Fibroblast of peridontal ligament (primary cell): ENCODE results near the gene HSD11B1.
A peak's percentile ranks its signal among the peaks of the same experiment; 100 is the strongest.

Experiments
- DNase-seq: peaks from one replicate; pipeline ENCODE4 v3.0.0-alpha.2; 2010; ENCODE audit errors: extremely low read depth

Gene HSD11B1

DNA sequence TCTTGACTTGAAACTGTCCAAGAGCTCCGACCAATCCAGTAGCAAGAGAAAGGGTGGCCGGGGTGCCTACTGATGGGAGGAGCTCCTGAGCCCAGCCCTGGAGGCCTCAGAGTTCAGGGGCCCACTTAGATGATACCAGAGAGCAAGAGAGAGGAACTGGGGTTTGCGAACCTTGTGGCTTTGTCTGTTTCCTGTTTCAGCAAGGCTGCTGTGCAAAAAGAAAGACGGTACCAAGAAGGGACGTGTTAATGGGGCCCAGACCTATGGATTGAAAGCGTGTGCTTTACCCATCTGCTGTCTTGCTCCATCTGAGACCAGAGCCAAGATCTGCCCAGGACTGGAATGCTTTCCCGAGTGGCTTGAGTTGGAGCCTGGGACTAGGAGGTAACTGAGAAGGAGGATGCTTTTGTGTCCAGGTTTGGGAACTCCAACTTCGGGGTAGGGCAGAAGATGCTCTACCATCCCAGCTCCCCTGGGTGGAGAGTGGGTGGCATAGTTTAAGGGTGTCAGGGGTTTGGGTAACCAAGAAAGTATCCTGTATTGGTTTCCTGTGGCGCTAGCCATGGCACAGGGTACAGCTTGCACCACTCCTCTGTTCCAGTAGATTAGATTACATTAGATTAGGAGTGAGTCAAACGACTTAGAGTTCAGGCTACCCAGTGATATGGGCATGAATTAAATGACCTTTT, 51.4 kb downstream of the HSD11B1 start, which contains the start of gene TRAF3IP3:
TRAF3IP3 (plus strand) TSS at position 128 of the 689 bp plus-strand sequence. CDS start 3,987 bp downstream, outside the sequence.
- DNase-seq: no peak

DNA sequence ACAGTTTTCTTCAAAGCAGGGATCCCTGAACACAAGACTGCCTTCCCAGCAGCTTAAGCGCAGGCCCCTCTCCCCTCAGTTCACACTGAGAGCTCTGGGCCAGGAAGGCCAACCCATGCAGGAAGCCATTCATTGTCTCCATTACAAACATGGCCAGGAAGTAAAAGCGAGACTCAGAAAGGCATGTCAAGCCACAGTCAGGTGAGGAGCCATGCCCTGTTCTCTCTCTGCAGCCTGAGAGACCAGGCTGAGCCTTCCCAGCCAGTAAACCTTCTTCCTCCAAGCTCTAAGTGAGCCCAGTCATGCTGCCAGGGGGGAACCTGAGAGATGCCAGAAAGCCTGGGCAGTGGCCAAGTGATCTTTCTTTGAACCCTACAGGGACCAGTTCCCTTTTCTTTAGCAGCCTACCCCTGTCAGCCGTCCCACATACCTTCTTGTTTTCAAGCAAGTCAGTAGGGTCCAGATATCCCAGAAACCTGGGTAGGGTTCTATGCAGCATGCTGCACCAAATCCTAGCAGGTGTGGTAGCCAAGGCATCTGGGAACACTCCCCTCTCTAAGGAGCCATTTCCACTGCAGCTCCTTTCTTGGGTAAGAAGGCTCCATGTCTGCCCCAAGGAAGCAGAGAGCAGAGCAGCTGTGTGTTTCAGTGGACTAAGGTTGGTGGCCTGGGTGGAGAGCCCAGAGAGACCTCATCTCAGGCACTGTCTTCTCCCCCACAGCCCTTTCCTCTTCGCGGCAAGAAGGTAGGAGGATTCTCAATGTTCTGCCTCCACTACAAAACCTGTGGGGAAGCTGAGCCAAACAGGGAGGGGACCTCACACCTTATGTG, 52.2 kb downstream of the HSD11B1 start:
- no peak for DNase-seq

DNA sequence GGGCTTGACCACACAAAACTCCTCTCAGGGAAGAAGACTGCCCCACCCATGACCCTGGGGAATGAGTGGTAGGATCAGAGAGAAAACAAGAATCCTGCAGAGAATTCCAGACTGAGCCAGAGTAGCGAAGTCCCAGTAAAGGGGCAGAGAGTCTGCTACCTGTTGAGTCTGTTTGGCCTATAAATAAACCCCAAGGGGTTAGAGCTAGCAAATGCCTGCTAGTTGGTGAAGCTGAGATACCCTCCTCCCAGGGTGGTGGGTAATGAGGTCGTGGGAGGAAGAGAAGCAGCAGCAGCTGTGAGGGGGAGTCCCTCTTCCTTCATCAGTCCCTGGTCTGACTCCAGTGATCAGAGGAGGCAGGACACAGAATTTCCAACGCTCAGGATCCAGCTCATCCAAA, 53.8 kb downstream of the HSD11B1 start:
- DNase-seq: no peak

DNA sequence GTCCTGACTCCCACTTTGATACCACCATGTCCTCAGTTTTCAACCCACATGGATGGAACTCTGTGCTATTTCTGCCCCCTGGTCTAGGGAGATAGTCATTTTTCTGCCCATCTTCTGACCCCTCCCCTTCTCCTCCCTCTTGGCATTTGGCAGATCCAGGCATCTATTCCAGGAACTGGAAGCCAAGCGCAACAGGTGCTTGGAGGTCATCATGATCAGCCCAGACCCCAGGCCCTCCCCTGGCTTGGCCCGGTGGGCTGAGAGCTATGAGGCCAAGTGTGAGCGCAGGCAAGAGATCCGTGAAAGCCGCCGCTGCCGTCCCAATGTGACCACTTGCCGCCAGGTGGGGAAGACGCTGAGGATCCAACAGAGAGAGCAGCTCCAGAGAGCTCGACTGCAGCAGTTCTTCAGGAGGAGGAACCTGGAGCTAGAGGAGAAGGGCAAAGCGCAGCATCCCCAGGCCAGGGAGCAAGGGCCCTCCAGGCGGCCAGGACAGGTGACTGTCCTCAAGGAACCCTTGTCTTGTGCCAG, 55.2 kb downstream of the HSD11B1 start:
- DNase-seq: no peak

DNA sequence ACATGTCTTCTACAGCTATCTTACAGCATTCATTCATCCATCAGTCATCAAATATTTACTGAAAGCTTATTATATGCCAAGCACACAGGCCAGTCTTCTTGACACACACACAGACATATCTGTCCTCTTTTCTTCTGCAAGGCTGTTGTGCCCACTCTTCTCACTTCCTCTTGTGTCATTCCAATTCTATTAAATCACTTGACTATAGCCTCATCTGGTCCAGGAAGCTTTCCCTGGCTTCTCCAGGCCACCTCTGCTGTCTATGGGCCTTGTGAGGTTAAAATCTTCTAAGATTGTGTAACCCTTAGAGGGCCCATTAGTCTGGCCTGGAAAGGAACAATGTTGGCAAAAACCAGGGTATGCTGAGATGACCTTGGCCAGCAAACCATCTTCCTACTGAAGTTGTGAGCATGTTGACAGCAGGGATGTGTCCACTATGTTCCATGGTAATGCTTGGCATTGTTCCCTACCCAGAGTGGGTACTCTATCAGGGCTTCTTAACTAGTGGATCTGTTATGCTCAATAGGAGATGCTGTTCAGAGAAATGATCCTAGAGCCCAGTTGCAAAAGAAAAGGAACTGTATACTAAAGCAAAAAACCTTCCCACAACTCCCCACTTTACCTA, 56.5 kb downstream of the HSD11B1 start:
- no peak for DNase-seq

DNA sequence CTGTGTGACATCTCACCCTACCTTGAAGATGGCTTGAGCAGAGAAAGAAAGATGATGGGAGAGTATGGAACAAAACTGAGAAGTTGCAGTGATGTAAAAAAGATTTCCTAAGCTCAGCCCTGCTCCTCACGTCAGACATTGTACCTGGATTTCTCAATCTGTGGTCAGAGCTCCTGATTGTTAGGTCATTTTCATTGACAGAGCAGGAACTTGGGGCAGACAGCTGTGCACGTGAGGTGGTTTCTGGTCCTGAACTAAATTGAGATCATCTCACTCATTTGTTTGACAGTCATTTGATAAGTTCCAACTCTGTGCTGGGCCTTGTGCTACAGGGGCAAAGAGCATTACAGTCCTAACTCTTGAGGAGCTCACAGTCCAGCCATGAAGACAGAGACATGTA, 61.4 kb downstream of the HSD11B1 start:
- DNase-seq: no peak

DNA sequence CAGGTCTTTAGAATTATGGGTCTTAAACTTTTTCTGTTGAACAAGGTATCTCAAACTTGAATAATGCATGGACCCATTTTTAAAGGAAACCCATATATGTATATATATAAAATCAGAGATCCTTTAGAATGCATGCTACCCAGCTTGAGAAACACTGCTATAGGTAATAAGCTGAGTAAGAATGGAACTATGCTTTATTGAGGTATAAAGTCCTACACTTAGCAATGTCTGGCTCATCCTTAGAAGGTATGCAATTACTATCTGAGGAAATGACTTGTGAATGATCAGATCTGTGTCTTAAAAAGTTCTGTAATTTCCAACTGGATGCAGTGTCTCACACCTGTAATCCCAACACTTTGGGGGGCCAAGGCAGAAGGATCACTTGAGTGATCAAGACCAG, 62.5 kb downstream of the HSD11B1 start:
- DNase-seq: no peak

DNA sequence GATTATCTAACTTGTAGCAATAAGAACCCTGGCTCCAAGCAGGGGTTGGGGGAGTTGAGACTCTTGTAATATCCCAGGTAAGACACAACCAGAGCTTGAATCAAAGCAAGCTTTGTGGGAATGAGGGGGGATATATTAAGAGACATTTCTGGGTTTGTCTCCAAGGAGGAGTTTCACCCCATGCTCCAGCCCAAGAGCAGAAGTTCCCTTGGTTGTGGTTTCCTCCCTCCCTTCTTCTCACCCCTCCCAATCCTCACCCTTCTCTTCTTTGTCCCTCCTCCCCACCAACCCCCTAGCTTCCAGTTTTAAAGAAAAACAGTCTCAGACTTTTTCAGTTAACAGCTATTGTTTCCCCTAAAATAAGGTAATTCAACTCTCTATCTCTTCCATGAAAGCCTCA, 63.1 kb downstream of the HSD11B1 start:
- no peak for DNase-seq

DNA sequence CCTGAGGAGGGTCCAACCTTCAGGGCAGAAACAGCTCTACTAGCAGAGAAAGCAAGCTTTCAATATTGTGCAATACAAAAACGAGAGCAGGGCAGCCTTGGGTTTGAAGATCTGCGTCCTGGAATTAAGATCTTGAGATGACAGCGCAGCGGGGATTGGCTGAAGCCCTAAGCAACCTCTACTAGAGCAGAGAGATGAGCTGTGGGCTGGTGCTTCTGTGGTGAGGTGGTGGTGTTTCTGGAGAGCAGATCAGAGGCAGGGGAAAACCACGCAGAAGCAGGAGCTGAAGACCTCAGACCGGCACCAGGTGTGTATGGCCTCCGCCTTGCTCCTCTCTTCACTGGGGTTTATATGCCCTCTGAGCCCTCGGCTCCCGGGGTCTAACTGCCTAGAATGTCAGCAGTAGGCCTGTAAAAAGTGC, 63.7 kb downstream of the HSD11B1 start:
- no peak for DNase-seq

DNA sequence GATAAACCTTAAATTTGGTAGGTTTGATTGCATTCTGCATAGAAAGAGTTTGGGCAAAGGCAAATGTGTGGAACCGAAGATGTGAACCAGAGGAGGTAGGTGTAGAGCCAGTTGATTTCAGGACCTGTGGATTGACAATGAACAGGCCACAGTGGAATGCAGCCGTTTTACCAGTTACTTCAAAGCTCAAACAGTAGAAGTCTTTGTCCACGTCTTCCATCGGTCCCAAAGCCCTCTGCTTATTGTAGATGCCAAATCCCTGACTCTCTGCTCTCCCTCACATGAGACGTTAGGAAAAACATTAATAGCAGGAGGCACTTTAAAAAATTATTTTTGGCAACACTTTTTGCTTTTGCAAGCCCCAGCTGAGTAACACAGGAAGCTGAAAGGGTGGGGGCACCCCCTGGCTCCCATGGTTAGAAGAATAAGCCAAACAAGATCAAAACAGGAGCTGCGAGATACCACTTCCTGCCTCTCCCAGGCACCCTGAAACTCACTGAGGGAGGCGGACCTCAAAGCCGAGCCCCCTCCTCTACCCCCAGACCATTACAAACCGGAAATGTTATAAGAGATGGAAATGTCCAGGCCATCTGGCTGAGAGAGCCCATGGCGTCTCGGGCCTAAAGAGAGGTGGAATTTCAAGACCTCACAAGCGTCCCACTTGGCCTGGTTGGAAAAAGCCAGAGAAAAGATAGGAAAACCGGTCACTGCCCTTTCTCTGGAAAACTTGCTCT, 64.7 kb downstream of the HSD11B1 start:
- peak; percentile 60 for DNase-seq

DNA sequence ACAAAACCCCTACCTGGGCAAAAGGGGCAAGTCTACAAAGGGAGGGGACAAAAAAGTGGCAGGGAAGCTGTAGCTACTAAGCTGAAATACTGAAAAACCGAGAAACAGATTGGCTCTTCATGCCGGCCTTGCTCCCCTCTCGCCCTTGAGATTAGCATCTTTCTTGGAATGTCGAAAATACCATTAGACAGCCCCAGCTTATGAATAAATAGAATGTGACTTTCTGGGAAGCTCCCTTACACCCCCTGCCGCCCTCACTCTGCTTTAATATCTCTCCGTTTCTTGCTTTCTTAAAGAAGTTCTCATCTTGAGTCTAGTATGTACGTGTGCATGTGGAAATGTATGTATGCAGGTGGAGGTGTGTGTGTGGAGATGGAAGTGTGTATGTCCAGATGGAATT, 65.3 kb downstream of the HSD11B1 start:
- peak; percentile 1 for DNase-seq

DNA sequence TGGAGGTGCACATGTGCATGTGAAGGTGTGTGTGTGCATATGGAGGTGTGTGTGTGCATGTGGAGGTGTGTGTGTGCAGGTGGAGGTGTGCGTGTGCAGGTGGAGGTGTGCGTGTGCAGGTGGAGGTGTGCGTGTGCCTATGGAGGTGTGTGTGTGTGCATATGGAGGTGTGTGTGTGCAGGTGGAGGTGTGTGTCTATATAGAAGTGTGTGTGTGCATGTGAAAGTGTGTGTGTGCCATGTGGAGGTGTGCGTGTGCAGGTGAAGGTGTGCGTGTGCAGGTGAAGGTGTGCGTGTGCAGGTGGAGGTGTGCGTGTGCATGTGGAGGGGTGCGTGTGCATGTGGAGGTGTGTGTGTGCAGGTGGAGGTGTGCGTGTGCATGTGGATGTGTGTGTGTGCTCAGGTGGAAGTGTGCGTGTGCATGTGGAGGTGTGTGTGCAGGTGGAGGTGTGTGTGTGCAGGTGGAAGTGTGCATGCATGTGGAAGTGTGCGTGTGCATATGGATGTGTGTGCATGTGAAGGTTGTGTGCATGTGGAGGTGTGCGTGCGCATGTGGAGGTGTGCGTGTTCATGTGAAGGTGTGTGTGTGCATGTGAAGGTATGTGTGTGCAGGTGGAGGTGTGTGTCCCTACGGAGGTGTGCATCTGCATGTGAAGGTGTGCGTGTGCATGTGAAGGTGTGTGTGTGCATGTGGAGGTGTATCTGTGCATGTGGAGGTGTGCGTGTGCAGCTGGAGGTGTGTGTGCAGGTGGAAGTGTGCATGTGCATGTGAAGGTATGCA, 66.2 kb downstream of the HSD11B1 start:
- no peak for DNase-seq

DNA sequence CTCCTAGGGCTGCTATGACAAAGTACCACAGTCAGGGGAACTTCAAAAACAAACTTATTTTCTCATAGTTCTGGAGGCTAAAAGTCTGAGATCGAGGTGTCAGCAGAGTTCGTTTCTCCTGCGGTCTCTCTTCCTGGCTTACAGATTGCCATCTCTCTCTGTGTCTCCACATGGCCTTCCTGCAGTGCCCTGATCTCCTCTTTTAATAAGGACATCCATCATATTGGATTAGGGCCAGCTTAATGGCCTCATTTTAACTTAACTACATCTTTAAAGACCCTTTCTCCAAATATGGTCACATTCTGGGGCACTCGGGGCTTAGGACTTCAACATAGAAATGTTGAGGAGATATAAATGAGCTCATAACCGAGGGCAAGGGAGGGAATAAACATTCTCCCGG, 67.5 kb downstream of the HSD11B1 start:
- DNase-seq: no peak

DNA sequence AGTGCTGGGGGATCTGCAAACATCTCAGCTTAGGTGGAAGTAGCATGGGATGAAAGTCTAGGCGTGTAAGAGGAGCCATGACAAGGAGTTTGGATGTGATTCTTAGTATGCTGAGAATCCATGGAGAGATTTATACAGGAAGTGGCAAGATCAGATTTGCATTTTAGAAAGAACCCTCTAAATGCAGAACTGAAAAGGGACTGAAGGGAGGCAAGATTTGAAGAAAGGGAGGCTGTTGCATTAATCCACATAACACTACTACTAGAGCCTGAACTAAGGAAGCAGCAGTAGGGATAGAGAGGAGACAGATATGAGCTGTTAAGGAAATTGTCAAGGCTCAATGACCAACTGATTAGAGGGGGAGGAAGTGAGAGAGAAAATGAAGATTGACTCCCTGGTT, 69.9 kb downstream of the HSD11B1 start:
- no peak for DNase-seq

DNA sequence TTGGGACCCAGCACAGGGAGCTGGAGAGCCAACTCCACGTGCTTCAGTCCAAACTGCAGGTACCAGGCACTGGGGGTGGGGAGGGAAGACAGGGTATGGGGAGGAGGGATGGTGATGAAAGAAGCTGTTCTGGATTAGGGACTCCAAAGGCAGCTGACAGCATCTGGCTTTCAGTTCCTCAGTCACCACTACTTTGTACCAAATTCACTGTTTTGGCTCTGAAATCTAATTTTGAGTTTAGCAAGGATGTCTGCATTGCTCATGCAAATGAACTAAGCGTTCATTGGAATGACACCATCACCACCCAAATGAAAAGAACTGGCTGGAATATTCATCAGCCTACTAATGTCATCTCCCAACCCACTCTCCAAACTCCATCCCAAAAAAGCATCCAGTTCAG, 71.0 kb downstream of the HSD11B1 start:
- no peak for DNase-seq

DNA sequence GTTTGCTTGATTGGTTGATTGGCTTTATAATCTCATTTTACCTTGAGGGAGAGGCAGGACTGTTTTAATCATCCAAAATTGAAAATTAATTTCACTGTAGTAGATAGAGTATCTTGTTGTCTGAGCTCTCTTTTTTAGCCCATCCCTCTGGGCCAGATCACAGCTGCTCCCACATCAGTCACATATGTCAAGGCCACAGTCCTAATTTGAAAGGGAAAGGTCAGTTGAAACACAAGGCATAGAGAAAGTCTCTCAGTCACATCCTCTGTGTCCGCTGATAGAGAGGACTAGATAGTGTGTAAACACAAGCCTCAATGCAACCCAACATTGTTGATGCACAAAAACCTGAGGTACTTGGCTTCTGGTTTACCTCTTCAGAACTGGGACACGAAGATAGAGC, 72.9 kb downstream of the HSD11B1 start:
- DNase-seq: no peak

DNA sequence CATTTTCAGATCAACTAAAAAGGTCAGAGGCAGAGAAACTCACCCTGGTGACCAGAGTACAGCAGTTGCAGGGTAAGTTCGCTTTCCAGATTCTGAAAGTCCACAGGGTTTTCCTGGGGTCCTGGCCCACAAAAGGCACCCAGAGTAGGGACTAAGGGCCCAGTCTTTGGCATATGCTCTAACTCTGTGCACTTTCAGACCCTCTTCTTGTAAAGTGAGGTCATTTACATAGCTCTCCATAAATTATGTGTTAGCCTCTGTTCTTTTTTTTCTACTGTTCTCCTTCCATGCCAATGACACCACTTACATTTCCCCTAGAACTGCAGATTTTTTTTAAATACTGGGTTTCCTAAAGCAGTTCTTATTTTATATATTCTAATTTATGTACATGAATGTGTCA, 73.5 kb downstream of the HSD11B1 start:
- DNase-seq: no peak

DNA sequence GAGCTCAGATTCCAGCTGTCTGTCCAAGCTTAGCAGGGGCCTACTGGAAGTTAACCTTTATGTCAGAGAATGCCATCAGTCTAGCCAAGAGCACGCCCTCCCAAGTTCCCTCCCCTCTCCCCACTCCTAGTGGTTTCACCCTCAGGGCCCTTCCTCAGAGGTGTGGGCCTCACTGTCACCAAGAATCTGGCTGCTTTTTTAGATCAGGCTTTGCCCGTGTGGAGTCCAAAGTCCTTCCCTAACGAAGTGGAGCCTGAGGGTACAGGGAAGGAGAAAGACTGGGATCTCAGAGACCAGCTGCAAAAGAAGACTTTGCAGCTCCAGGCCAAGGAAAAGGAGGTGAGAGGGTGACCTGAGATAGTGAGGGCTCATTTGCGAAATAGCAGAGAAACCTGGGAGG, 75.6 kb downstream of the HSD11B1 start:
- no peak for DNase-seq

DNA sequence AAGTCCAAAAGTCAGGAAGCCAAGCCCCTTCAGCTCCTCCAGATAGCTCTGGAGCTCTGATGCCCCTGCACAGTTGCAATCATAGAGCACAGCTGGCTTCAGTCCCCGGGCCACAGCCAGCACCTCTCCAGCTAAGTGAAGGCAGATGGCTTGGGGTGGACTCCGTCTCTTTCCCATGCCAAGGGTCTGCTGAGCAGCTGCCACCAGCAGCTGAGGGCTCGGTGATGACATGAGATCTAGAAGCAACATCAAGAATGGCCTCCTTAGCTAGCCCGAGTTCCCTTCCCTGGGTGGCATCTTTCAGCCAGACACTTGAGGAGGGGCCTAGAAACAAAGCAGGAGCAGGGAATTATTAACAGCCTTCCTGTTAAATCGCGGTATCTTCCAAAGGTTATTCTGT, 78.7 kb downstream of the HSD11B1 start:
- DNase-seq: no peak
